ENCODE measurements around the gene MICAL2. TPM values are rescaled to one million over a fixed set of nuclear protein-coding genes. Genes with fewer than 3 reads are reported as not detected.

Gene MICAL2
- total and polyA plus RNA-seq, 2 donors (not counting 3 experiments of a cell fraction or from before 2014, with no cell fraction given): 67.6 to 200 TPM

DNA sequence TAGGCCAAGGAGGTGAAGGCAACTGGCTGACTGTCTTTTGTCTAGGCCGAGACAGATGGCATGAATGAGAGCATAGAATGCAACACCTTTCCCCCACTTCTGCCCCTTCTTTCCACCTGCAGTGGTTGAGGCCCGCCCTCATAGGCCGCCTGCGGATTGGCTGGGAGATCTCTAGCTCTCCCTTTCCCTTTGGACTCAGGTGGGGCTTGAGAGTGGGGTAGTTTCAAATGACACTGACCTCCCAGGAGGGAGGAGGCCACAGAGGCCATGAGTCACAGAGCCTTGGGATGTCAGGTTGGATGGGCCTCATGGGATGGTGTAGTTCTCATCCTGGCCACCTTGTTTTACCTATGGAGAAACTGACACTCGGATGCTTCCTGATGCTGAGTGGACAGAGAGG lies 9.1 kb downstream of the MICAL2 start:
- H3K9me1 ChIP-seq (replicated peaks; ENCODE audit: control insufficient read depth, extremely low read depth, insufficient read depth, low read length): no peaks in the 10 kb centered on the region
- peaks cover 23% of the 10 kb centered on the region for H3K4me1 ChIP-seq (ENCODE audit: control insufficient read depth, extremely low read depth, insufficient read depth, low read length)
- no peak overlapping the region for H2AFZ ChIP-seq (ENCODE audit: low read depth, low read length)
- H3K4me2 ChIP-seq (ENCODE audit: insufficient read depth, low read length): no peak overlapping the region
- intact Hi-C loops (cut with micrococcal nuclease) (no loop called here), dilution Hi-C loops (cut with MboI; ENCODE audit: extremely low pct_ligation_motif_present, low sequenced_read_pairs) (no loop called here)
- H3K79me2 ChIP-seq (ENCODE audit: control insufficient read depth, insufficient read depth, low read length): peaks cover 90% of the 10 kb centered on the region
- H3K4me3 ChIP-seq (replicated peaks in 1 of 3; ENCODE audit: insufficient read depth in 1 of 3, low read depth in 1 of 3, low read length in 3 of 3): no peak overlapping the region
- no peaks in the 10 kb centered on the region for H3K27me3 ChIP-seq (ENCODE audit: control insufficient read depth in 2 of 2, insufficient read depth in 2 of 2, low read length in 2 of 2)
- FAIRE-seq (no peak), DNase-seq (ENCODE audit: low read depth, low spot score) (no peak)
- no peak for TF ChIP-seq FOS (IDR thresholded peaks at IDR 0.05; ENCODE audit: borderline replicate concordance, insufficient read depth, low read length)
- TF ChIP-seq POLR2AphosphoS5 (IDR thresholded peaks at IDR 0.05; ENCODE audit: insufficient read depth, low read depth, low read length): no peak
- no peak for TF ChIP-seq JUN (IDR thresholded peaks at IDR 0.05; ENCODE audit: borderline replicate concordance, insufficient read depth, insufficient read length, low read depth)
- no peak for TF ChIP-seq POLR2A (IDR thresholded peaks at IDR 0.05; ENCODE audit: low read depth, low read length)
- TF ChIP-seq, protein P1, sequence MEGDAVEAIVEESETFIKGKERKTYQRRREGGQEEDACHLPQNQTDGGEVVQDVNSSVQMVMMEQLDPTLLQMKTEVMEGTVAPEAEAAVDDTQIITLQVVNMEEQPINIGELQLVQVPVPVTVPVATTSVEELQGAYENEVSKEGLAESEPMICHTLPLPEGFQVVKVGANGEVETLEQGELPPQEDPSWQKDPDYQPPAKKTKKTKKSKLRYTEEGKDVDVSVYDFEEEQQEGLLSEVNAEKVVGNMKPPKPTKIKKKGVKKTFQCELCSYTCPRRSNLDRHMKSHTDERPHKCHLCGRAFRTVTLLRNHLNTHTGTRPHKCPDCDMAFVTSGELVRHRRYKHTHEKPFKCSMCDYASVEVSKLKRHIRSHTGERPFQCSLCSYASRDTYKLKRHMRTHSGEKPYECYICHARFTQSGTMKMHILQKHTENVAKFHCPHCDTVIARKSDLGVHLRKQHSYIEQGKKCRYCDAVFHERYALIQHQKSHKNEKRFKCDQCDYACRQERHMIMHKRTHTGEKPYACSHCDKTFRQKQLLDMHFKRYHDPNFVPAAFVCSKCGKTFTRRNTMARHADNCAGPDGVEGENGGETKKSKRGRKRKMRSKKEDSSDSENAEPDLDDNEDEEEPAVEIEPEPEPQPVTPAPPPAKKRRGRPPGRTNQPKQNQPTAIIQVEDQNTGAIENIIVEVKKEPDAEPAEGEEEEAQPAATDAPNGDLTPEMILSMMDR (IDR thresholded peaks at IDR 0.05; ENCODE audit: extremely low read depth in 1 of 2, insufficient read depth in 1 of 2, low read depth in 1 of 2, low read length in 2 of 2): no peak
- no peak for TF ChIP-seq MYC (IDR thresholded peaks at IDR 0.05; ENCODE audit: low read depth, low read length)
- no peak for TF ChIP-seq GATA2 (IDR thresholded peaks at IDR 0.05; ENCODE audit: insufficient read depth, insufficient read length, low read depth, low read length)
- TF ChIP-seq, protein P2, sequence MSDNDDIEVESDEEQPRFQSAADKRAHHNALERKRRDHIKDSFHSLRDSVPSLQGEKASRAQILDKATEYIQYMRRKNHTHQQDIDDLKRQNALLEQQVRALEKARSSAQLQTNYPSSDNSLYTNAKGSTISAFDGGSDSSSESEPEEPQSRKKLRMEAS (IDR thresholded peaks at IDR 0.05; ENCODE audit: insufficient read depth, insufficient read length): no peak
- TF ChIP-seq EZH2 (IDR thresholded peaks at IDR 0.05; ENCODE audit: borderline replicate concordance, low read depth, low read length, severe bottlenecking): no peak
- no peaks in the 10 kb centered on the region for H4K20me1 ChIP-seq (replicated peaks; ENCODE audit: control insufficient read depth, extremely low read depth, insufficient read depth, low read length)
- no TSS peak for BruUV-seq (replicated peaks)
- H3K36me3 ChIP-seq (ENCODE audit: control insufficient read depth in 2 of 2, extremely low read depth in 1 of 2, insufficient read depth in 2 of 2, low read length in 2 of 2): peaks cover 0 to 2% of the 10 kb centered on the region in 2 experiments
- H3K27ac ChIP-seq (ENCODE audit: insufficient read depth, low read depth, low read length): no peak overlapping the region
- no peaks in the 10 kb centered on the region for H3K9me3 ChIP-seq (replicated peaks; ENCODE audit: control insufficient read depth, insufficient read depth, low read length)
- POLR2A ChIA-PET: no interaction called here
- CTCF ChIA-PET: interaction anchor here (1.0 to 1.9 kb wide), 3 partner anchors 15 to 188 kb away, joined by 3 to 12 read pairs (median 4); no protein-coding TSS in a partner anchor
- H3K9ac ChIP-seq (replicated peaks; ENCODE audit: extremely low read depth, insufficient read depth, low read length): no peak overlapping the region

All from endothelial cell of umbilical vein (primary cell).